WTC11 (cell line): ENCODE data around the gene CLEC2D. TPM values are rescaled to one million over a fixed set of nuclear protein-coding genes. Genes with fewer than 3 reads are reported as not detected.

ENCODE experiments used
- ATAC-seq: fragments of 200-7000 bp; cut with Tn5 transposase; 2 replicates; pipeline ENCODE4 v1.10.0; 2021; ENCODE audit warnings: mild to moderate bottlenecking, moderate library complexity
- CTCF ChIA-PET: fragments of 300-600 bp; sonication (Branson Sonifier 250); formaldehyde crosslinking; loops from one replicate; lab custom pipeline; 2021; ENCODE audit warnings: antibody characterized with exemption; lab: Charles Lee
- POLR2A ChIA-PET: fragments of 350-600 bp; sonication (Branson Sonifier 250); formaldehyde crosslinking; loops from one replicate; lab custom pipeline; 2021; ENCODE audit warnings: antibody characterized with exemption; lab: Charles Lee
- DNase-seq: peaks from one replicate; pipeline ENCODE4 v3.0.0; 2021; ENCODE audit warnings: low spot score
- H3K27ac Mint-ChIP-seq: 2 replicates; pipeline ENCODE4 v1.8.0; 2021; ENCODE audit warnings: mixed read lengths
- H3K27me3 Mint-ChIP-seq: 2 replicates; pipeline ENCODE4 v1.8.0; 2021; ENCODE audit warnings: low read depth, mild to moderate bottlenecking, moderate library complexity, mixed read lengths
- H3K36me3 Mint-ChIP-seq: 2 replicates; pipeline ENCODE4 v1.8.0; 2021; ENCODE audit warnings: mixed read lengths
- H3K4me1 Mint-ChIP-seq: 2 replicates; pipeline ENCODE4 v1.8.0; 2022; ENCODE audit warnings: mixed read lengths
- H3K4me3 Mint-ChIP-seq: 2 replicates; pipeline ENCODE4 v1.8.0; 2021; ENCODE audit warnings: mild to moderate bottlenecking, moderate library complexity, mixed read lengths
- H3K9me3 Mint-ChIP-seq: 2 replicates; pipeline ENCODE4 v1.8.0; 2021; ENCODE audit warnings: mixed read lengths
- AFF4 ChIP-seq: sonication (generic); formaldehyde crosslinking; IDR thresholded peaks from 2 replicates; pipeline ENCODE4 v1.8.1; 2023; ENCODE audit warnings: mild to moderate bottlenecking, missing genetic modification reagents, borderline replicate concordance
- ARID4B ChIP-seq: sonication (generic); formaldehyde crosslinking; IDR thresholded peaks from 2 replicates; pipeline ENCODE4 v1.8.0; 2023; ENCODE audit warnings: missing genetic modification reagents, mild to moderate bottlenecking, borderline replicate concordance
- ATF6 ChIP-seq: sonication (generic); formaldehyde crosslinking; IDR thresholded peaks from 2 replicates; pipeline ENCODE4 v1.8.1; 2023; ENCODE audit warnings: mild to moderate bottlenecking, missing genetic modification reagents
- CBFB ChIP-seq: sonication (generic); formaldehyde crosslinking; IDR thresholded peaks from 2 replicates; pipeline ENCODE4 v1.8.1; 2022; ENCODE audit warnings: mild to moderate bottlenecking, low read depth, missing genetic modification reagents
- E2F1 ChIP-seq: sonication (generic); formaldehyde crosslinking; IDR thresholded peaks from 2 replicates; pipeline ENCODE4 v1.8.0; 2022; ENCODE audit warnings: mild to moderate bottlenecking, missing genetic modification reagents
- E2F4 ChIP-seq: sonication (generic); formaldehyde crosslinking; IDR thresholded peaks from 2 replicates; pipeline ENCODE4 v1.8.1; 2022; ENCODE audit warnings: low read depth, mild to moderate bottlenecking, moderate library complexity, missing genetic modification reagents, borderline replicate concordance
- ERG ChIP-seq: fragments of 250-450 bp; sonication (Bioruptor Pico); IDR thresholded peaks from 2 replicates; pipeline ENCODE4 v1.8.0; 2021; ENCODE audit warnings: mild to moderate bottlenecking
- ESRRA ChIP-seq: sonication (generic); formaldehyde crosslinking; IDR thresholded peaks from 2 replicates; pipeline ENCODE4 v1.8.1; 2022; ENCODE audit warnings: mild to moderate bottlenecking, missing genetic modification reagents, borderline replicate concordance
- FOXP1 ChIP-seq: sonication (generic); formaldehyde crosslinking; IDR thresholded peaks from 2 replicates; pipeline ENCODE4 v1.8.0; 2022; ENCODE audit warnings: missing genetic modification reagents, mild to moderate bottlenecking, moderate library complexity, borderline replicate concordance
- FOXP4 ChIP-seq: sonication (generic); formaldehyde crosslinking; IDR thresholded peaks from 2 replicates; pipeline ENCODE4 v1.8.0; 2022; ENCODE audit warnings: mild to moderate bottlenecking, missing genetic modification reagents
- JAZF1 ChIP-seq: fragments of 250-450 bp; sonication (Bioruptor Pico); IDR thresholded peaks from 2 replicates; pipeline ENCODE4 v1.9.0; 2021; ENCODE audit warnings: moderate library complexity, mild to moderate bottlenecking, inconsistent platforms
- JUN ChIP-seq: sonication (generic); formaldehyde crosslinking; IDR thresholded peaks from 2 replicates; pipeline ENCODE4 v1.8.0; 2023; ENCODE audit warnings: mild to moderate bottlenecking, missing genetic modification reagents
- MXD4 ChIP-seq: fragments of 250-450 bp; sonication (Bioruptor Pico); IDR thresholded peaks from 2 replicates; pipeline ENCODE4 v1.8.0; 2021; ENCODE audit warnings: mild to moderate bottlenecking, moderate library complexity, borderline replicate concordance
- NFE2L1 ChIP-seq: sonication (generic); formaldehyde crosslinking; IDR thresholded peaks from 2 replicates; pipeline ENCODE4 v1.8.1; 2023; ENCODE audit warnings: missing genetic modification reagents
- SMAD4 ChIP-seq: sonication (generic); formaldehyde crosslinking; IDR thresholded peaks from 2 replicates; pipeline ENCODE4 v1.8.0; 2022; ENCODE audit warnings: mild to moderate bottlenecking, missing genetic modification reagents
- TCF7 ChIP-seq: sonication (generic); formaldehyde crosslinking; IDR thresholded peaks from 2 replicates; pipeline ENCODE4 v1.8.0; 2022; ENCODE audit warnings: mild to moderate bottlenecking, low read depth, missing genetic modification reagents, moderate library complexity
- TEAD4 ChIP-seq: sonication (generic); formaldehyde crosslinking; IDR thresholded peaks from 2 replicates; pipeline ENCODE4 v1.8.0; 2022; ENCODE audit warnings: mild to moderate bottlenecking, missing genetic modification reagents
- ZNF263 ChIP-seq: sonication (generic); formaldehyde crosslinking; IDR thresholded peaks from 2 replicates; pipeline ENCODE4 v1.8.1; 2022; ENCODE audit warnings: low read depth, mild to moderate bottlenecking, moderate library complexity, missing genetic modification reagents
- ZNF396 ChIP-seq: fragments of 250-450 bp; sonication (Bioruptor Pico); IDR thresholded peaks from 2 replicates; pipeline ENCODE4 v1.8.0; 2021; ENCODE audit warnings: mild to moderate bottlenecking, moderate library complexity, borderline replicate concordance
- total RNA-seq: library from RNA; stranded (reverse); gene quantifications from 3 replicates; pipeline ENCODE4 v1.2.3, GENCODE V29; 2021

Gene CLEC2D
- total RNA-seq, 1 experiment from 2014 or later = 6.2 TPM

- TF ChIP-seq TCF7 (no peak), ATF6 (CRISPR knock-in tag) (no peak), JAZF1 (CRISPR knock-in tag) (no peak), NFE2L1 (no peak), ZNF396 (no peak), E2F4 (CRISPR knock-in tag) (no peak), JUN (CRISPR knock-in tag) (no peak)
- TF ChIP-seq, all 79 proteins: peak for 0
- H3K27ac Mint-ChIP-seq = no peak overlapping the region
- CTCF ChIA-PET = interaction anchor here (1.1 kb wide), 1 partner anchor 46 kb away, joined by 4 read pairs; no protein-coding TSS in a partner anchor
- DNase-seq = no peak
- no peaks in the 10 kb centered on the region for H3K4me1 Mint-ChIP-seq
- no peak overlapping the region for H3K4me3 Mint-ChIP-seq
- POLR2A ChIA-PET = no interaction called here
- ATAC-seq = no peak
- H3K9me3 Mint-ChIP-seq = peaks cover 15% of the 10 kb centered on the region
- H3K27me3 Mint-ChIP-seq = no peaks in the 10 kb centered on the region
- peaks cover 65% of the 10 kb centered on the region for H3K36me3 Mint-ChIP-seq
Measured at GRCh38 chr12:9661720-9662119, 7.8 kb upstream of the CLEC2D start.

- CTCF ChIA-PET = interaction anchor here (1.1 kb wide), 1 partner anchor 46 kb away, joined by 3 read pairs; no protein-coding TSS in a partner anchor
- Mint-ChIP-seq H3K27me3 (no peaks in the 10 kb centered on the region), H3K4me3 (no peak overlapping the region), H3K4me1 (no peaks in the 10 kb centered on the region), H3K9me3 (peaks cover 15% of the 10 kb centered on the region), H3K27ac (no peak overlapping the region), H3K36me3 (peaks cover 57% of the 10 kb centered on the region)
- ATAC-seq (no peak), DNase-seq (no peak)
- POLR2A ChIA-PET = no interaction called here
- TF ChIP-seq ESRRA (no peak), E2F1 (CRISPR knock-in tag) (no peak), ZNF263 (CRISPR knock-in tag) (no peak), ERG (no peak), CBFB (CRISPR knock-in tag) (no peak), MXD4 (CRISPR knock-in tag) (no peak), TEAD4 (CRISPR knock-in tag) (no peak), FOXP4 (CRISPR knock-in tag) (no peak), SMAD4 (CRISPR knock-in tag) (no peak), FOXP1 (CRISPR knock-in tag) (no peak), AFF4 (no peak), ARID4B (CRISPR knock-in tag) (no peak), ZNF396 (no peak)
Measured at GRCh38 chr12:9662488-9662887, 7.0 kb upstream of the CLEC2D start.
